RWPE1 (cell line): ENCODE results near the gene VKORC1.
A peak's percentile ranks its signal among the peaks of the same experiment; 100 is the strongest.

Experiments used
- CTCF ChIA-PET: fragments of 350-600 bp; sonication (Branson Sonifier 250); formaldehyde crosslinking; extraction: SDS; loops from one replicate; lab custom pipeline; 2021; lab: Yijun Ruan, JAX
- POLR2A ChIA-PET: fragments of 400-600 bp; formaldehyde crosslinking; extraction: SDS; loops from one replicate; lab custom pipeline; 2020; ENCODE audit warnings: antibody characterized with exemption; ENCODE audit not compliant: low non-redundant PET; lab: Yijun Ruan, JAX
- DNase-seq: peaks from one replicate; pipeline ENCODE4 v3.0.0; 2012; ENCODE audit warnings: low spot score
- H3K27ac ChIP-seq: fragments of 450-650 bp; 2 replicates; pipeline ENCODE4 v1.5.1; 2017
- CTCF ChIP-seq: fragments of 450-650 bp; conservative IDR thresholded peaks from 2 replicates; pipeline ENCODE4 v1.5.1; 2017; ENCODE audit warnings: low read depth, mild to moderate bottlenecking

The VKORC1 gene

GRCh38 chr16:31076319-31076718, 18.3 kb downstream of the VKORC1 start:
- no peak overlapping the region for H3K27ac ChIP-seq
- DNase-seq: no peak
- TF ChIP-seq CTCF: no peak
- POLR2A ChIA-PET: no interaction called here
- CTCF ChIA-PET: interaction anchor here (0.5 to 1.4 kb wide), 2 partner anchors 42 to 91 kb away, joined by 3 to 5 read pairs; partner anchors contain the start of gene HSD3B7

GRCh38 chr16:31074814-31075183, 19.8 kb downstream of the VKORC1 start:
- TF ChIP-seq CTCF: no peak
- ChIA-PET CTCF (interaction anchor here (2.0 kb wide), 1 partner anchor 89 kb away, joined by 10 read pairs; the partner anchor contains the start of gene HSD3B7), POLR2A (interaction anchor here (0.9 kb wide), 1 partner anchor 9 kb away, joined by 3 read pairs; no protein-coding TSS in a partner anchor)
- no peak for DNase-seq
- peak overlapping the region; percentile 93 for H3K27ac ChIP-seq

GRCh38 chr16:31073970-31074813, 20.4 kb downstream of the VKORC1 start, which contains the start of the genes ZNF646 and ZNF668:
Gene ZNF646 (plus strand): TSS chr16:31074422. CDS start chr16:31076325, 1,903 bp downstream.
Gene ZNF668 (minus strand): TSS chr16:31074240. CDS start chr16:31064459, 9,781 bp downstream.
- no peak for TF ChIP-seq CTCF
- H3K27ac ChIP-seq: peak within 1 kb of the TSS; percentile 93
- POLR2A ChIA-PET: interaction anchor here (0.6 to 1.4 kb wide), 3 partner anchors 10 to 72 kb away, joined by 3 to 22 read pairs (median 3); no protein-coding TSS in a partner anchor
- CTCF ChIA-PET: interaction anchor here (0.9 to 2.0 kb wide), 2 partner anchors 68 to 89 kb away, joined by 4 to 10 read pairs; partner anchors contain the start of gene HSD3B7
- DNase-seq: peak; percentile 96

GRCh38 chr16:31073142-31073969, 21.2 kb downstream of the VKORC1 start:
- POLR2A ChIA-PET: interaction anchor here (0.6 to 1.4 kb wide), 2 partner anchors 19 to 73 kb away, joined by 3 to 22 read pairs; no protein-coding TSS in a partner anchor
- peak; percentile 92 for DNase-seq
- peak overlapping the region; percentile 93 for H3K27ac ChIP-seq
- CTCF ChIA-PET: interaction anchor here (0.9 to 2.0 kb wide), 2 partner anchors 69 to 88 kb away, joined by 4 to 10 read pairs; partner anchors contain the start of gene HSD3B7
- no peak for TF ChIP-seq CTCF

- ChIA-PET POLR2A (interaction anchor here (0.7 kb wide), 1 partner anchor 181 kb away, joined by 3 read pairs; no protein-coding TSS in a partner anchor), CTCF (interaction anchor here (0.8 to 2.0 kb wide), 2 partner anchors 87 kb away, joined by 5 to 10 read pairs; partner anchors contain the start of gene HSD3B7)
- DNase-seq: peak; percentile 33
- TF ChIP-seq CTCF: no peak
- H3K27ac ChIP-seq: peak overlapping the region; percentile 93
Observed at GRCh38 chr16:31072540-31073141, 22.0 kb downstream of the VKORC1 start.
